NCI-H2227 treated with DMSO at 0.1 percent for 48 hours (cell line): Measurements from ENCODE around the gene PAGE2B.
"Not testable (repeated sequence)": the region's sequence is repeated elsewhere in the genome, so short reads cannot be mapped to it uniquely, and the experiment has no call there.

Source experiments
- DNase-seq: peaks from one replicate; lab custom pipeline; 2025; lab: John Stamatoyannopoulos, UW

PAGE2B gene

DNA sequence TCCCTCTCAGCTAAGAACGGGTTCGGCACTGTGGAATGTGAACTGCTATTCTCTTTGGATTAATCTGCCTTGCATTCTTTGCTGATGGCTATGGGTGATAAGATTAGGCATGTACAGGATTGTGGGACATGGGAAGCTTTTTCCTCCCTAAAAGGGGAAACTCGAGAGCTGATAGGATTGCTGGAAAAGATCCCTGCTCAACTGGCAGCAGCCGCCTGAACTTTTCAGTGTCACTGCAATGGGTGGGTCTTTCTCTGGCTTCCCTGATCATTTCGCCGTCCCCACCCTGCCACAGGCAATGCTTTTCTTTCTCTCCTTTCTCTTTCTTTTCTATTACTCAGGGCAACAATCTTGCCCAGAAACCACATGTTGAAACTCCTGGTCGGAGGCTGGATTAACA, 34.5 kb downstream of the PAGE2B start:
- DNase-seq, result no peak

DNA sequence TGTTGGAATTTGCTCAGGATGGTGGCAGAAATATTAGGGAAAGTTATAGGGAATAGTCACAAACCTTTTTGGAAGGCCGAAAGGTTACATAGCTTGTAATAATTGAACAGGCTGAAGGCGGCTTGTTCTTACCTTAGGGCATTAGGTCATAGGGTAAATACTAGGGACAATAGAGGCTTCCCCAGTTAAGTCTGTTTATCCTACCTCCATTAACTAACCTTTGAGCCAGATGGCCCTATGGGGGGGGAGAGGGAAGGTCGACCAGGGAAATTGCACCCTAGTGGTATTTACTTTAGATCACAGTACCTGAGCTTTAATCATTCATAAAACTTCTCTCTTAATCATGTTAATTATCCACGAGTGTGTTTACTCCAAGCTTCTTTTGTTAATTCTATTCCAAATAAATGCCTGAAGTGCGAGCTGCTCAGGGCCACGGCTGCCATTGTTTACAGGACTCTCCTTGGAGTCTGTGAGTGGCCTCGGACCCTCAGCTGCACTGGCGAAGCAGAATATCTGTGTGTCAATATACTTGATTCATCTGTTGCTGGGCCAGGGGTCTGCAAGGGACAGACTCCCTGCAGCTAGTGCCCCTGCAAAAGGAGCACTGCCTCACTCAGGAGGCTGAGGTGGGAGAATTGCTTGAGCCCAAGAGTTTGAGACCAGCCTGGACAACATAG, 36.9 kb downstream of the PAGE2B start:
- no peak for DNase-seq

DNA sequence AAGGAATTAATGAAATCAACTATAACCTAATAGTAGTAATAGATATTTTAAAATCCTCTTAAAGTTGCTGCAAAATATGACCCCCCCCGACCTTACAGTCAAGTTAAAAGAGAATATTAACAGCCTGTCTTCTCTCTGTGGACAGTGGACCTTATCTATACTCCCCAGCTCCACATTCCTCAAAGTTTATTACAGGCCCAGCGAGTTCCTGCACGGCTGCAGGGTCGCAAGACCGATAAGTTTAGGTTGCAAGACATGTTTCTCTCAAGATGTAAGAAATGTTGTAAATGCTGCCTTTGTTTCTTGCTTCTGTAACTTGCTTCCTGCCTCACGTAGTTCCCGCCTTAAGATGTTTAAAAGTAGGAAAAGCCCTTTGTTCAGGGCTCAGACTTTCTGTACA, 41.8 kb downstream of the PAGE2B start:
- not testable (repeated sequence) for DNase-seq

DNA sequence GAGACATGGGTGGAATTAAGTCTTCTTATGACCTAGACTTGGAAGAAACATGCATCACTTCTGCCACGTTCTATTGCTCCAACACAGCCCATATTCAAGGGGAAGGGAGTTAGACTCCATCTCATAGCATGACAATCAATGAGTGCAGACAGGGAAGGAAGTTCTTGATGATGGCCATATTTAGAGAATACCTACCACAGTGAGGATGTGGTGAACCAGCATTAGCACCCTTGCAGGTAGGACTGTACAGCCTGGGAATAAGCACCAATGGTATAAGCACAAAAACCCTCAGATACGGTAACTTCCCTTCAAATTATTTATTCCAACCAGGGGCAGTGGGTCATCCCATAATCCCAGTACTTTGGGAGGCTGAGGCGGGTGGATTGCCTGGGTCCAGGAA, 43.7 kb downstream of the PAGE2B start:
- no peak for DNase-seq

DNA sequence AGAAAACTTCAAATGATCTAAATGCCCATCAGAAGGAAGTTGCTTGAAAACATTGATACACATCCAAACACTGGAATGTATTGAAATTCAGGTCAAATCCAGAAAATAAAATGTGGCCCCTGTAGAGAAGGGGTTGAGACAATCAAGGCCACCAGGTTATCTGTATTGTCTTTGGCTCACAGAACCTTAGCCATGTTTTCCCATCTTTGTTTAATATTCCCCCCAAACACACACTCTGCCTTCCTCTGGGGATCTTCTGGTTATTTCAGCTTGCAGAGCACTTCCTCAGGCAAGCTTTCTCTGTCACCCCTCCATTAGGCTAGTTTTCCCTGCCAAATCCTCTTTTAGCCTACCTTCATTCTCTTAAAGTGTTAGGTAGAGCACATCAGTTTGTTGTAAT, 44.4 kb downstream of the PAGE2B start:
- DNase-seq, result no peak

DNA sequence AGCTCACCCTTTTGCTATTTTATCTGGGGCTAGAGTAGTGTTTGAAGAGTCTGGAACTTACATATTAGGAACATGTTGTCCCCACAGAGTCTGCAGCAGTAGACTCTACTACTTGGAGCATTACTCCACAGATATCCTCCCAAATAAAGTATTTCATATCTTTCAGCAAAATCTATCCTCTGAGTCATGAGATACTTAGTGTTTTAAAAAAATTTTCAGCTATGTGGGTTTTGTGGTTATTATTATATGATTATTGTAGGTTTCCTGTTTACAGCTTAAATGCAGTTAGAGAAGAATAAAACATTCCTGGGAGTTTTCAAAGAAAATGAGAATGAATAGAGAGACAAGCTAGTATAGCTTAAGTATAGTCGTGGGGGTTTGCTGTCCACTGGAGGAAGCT, 44.9 kb downstream of the PAGE2B start:
- no peak for DNase-seq

DNA sequence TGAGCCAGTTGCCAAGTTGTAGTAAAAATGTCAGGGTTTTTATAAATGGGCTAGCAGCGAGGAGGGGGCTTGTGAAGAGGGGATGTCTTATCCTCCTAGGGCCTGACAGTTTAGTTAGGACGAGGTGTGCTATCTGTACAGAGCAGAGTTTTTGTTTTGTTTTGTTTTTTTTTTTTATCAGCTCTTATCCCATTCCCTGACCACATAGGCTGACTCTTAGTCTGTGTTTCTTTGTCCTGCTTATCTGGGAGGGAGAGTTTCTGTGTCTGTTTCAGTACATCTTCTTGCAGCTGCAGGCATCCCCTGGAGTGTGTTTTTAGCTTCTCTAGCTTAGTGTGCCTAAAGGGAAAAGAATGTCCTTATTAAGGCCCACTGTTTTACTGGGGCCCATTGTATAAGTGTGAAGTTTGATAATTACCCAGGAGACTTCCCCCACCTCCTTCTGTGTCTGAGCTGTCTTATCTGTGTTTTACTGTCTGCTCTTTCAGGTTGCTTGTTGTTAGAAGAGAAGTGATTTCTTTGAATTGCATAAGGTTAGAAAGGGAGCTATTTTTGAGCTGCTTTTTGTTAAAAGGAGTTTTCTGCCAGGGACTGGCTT, 46.0 kb downstream of the PAGE2B start:
- DNase-seq, result no peak

DNA sequence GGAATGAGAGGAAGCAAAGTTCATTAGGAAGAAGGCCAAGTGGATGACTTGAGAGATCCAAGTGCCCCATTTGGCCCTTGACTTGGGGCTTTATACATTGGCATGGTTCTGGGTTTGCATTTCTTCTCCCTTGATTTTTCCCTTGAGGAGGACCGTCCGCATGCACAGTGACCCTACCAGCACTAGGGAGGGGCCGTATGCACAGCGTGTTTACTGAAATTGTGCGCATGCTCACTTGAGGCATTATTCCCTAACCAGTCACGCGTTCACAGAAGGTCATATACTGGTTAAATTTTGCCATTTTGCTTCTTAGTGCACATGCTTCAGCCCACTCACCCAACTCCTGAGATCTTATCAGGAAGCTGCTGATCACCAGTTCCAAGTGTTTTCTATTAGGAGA, 49.1 kb downstream of the PAGE2B start:
- DNase-seq, result no peak

DNA sequence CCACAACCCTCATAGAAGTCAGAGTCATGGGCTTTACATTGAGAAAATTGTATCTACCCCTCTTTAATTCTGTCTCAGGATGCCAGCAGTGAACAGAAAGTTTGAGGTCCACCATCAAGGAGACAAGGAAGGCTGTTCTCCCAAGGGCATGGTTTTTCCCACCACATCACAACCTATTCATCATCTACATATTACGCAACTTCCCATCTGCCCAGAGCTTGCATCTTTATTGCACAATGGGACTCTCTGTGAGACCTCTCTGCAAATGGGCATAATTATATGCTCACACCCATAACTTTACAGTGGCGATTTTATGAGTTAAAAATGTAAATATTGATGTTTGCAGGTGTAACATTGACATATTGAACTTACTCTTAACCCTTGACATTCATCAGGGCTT, 52.9 kb downstream of the PAGE2B start:
- no peak for DNase-seq
